ENCODE measurements around the gene OXLD1.

Gene OXLD1

DNA sequence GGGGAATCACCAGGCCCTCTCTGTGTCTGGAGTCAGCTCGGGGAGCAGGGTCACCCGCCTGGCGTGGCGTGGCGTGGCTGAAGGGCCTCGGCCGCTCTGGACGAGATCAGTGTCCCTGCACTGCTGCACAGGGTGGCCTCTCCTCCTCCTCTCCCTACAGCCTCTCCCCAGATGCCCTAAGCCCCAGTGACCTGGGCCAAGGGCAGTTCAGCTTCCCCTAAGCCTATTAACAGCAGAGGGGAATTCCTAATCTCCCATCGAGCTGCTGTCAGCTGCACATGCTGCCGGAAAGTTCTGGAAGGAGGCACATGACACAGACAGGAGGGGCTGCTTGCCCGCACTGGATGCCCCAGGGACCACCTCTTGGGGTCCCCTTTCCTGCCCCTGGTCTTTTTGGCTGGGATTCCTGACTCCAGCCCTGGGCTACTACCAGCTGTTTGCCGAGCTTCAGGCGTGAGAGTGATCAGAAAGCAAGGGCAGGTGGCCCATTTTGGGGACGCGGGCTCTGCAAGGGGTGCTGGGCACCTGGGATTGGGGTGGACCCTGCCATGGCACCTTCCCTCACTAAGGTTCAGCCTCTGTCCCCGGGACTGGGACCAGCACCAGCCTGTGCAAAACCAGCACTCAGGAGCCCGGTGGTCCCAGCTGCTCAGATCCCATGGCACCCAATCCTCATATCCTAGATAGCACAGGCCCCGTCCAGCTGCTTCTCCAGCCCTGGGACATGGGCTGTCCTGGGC lies 10.9 kb downstream of the OXLD1 start:
- in situ Hi-C loops (cut with MboI; ENCODE audit: low sequenced_read_pairs), result no loop called here

DNA sequence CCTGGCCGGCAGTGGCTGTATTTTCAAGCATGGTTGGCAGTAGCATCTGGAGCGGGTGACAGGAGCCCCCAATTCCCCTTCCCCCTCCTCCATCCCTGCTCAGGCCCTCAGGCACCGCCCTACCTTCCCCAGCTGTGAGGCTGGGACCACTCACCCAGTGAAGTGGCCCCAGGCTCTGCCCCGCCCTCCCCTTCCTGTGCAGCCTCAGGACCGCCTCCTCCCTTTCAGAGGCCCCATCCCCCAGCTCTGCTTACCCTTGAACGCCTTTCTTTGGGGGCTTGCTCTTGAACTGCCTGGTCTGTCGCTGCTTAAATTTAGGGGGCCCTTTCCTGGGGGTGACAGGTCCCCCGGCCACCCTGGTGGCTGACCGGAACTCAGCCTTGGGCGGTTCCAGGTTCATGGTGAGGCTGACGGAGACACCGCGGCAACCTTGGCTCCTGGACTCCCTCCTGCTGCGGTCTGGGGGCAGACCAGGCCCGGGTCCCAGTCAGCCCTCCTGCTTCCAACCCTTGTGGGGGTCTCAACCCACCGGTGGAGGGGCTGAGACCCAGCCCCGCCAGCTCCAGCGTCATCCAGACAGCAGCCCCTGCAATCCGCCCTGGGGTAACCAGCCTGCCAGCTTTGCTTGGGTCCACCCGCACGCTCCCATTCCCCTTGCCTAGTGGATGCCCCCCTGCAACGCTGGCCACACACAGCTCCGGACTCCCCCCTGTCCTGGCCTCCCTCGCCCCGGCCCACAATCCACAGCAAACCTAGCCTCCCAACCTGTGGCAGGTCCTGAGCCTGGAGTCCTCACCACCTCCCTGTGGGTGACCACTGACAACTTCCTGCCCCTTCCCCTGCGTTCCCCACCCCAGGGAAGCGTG lies 13.3 kb downstream of the OXLD1 start:
- in situ Hi-C loops (cut with MboI; ENCODE audit: low sequenced_read_pairs), result no loop called here

- in situ Hi-C loops (cut with MboI; ENCODE audit: low sequenced_read_pairs), result no loop called here
Observed at GRCh38 chr17:81651692-81652091, 14.7 kb downstream of the OXLD1 start.

- in situ Hi-C loops (cut with MboI; ENCODE audit: low sequenced_read_pairs), result no loop called here
Observed at GRCh38 chr17:81650951-81651350, 15.5 kb downstream of the OXLD1 start.

- in situ Hi-C loops (cut with MboI; ENCODE audit: low sequenced_read_pairs), result no loop called here
Observed at GRCh38 chr17:81648707-81649085, 17.7 kb downstream of the OXLD1 start.

GRCh38 chr17:81648013-81648706 lies 18.2 kb downstream of the OXLD1 start:
- in situ Hi-C loops (cut with MboI; ENCODE audit: low sequenced_read_pairs), result no loop called here

GRCh38 chr17:81647640-81648012 lies 18.8 kb downstream of the OXLD1 start:
- in situ Hi-C loops (cut with MboI; ENCODE audit: low sequenced_read_pairs), result no loop called here

DNA sequence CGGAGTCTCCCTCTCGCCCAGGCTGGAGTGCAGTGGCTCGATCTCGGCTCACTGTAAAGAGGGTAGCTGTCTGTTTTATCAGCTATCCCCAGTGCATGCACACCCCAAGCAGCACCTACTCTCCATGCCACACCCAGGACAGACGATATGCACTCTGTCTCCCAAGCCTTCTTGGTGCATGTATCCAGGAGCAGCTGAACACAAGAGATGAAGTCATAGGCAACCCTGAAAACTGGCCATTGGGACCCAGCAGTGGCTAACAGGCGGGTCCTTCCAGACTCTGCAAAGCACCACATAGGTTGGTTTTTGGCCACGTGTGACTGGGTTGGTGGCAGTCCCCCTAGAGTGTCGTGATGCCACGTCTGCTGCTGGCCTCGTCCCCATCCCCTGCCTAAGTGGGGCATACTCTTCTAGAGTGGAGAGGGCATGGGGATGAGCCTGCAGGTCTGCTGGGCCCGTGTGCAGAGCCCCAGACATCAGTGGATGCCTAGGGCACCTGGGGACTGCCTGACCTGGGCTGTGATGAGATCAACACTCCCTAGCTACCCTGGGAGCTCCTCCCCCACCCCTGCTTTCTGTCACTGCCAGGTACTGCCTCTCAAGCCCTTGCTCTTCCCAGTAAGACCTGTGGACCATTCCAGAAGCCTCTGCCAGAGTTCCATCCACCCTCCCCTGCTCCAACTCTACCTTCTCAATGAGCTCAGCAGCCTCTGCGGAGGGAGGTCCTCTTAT lies 19.4 kb downstream of the OXLD1 start:
- in situ Hi-C loops (cut with MboI; ENCODE audit: low sequenced_read_pairs), result no loop called here

- in situ Hi-C loops (cut with MboI; ENCODE audit: low sequenced_read_pairs), result no loop called here
Observed at GRCh38 chr17:81644976-81645952, 21.1 kb downstream of the OXLD1 start.

DNA sequence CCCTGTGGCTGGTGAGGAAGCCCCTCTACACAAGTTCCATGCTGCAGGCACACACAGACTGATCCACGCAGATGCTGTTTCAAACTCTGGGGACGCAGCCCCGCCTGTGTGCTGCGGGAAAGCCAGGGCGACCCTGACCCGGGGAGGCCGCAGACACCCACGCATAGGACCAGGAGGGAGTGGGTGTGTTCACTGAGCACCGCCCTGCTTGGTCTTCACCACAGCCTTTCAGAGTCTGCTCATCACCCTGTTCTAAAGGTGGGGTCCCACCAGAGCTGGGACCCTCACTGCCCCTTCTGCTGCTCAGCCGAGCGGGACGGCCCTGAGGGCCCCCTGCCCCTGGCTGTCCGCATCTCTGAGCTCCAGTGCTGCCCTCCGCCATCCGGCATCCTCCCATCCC lies 21.9 kb downstream of the OXLD1 start:
- in situ Hi-C loops (cut with MboI; ENCODE audit: low sequenced_read_pairs), result no loop called here

DNA sequence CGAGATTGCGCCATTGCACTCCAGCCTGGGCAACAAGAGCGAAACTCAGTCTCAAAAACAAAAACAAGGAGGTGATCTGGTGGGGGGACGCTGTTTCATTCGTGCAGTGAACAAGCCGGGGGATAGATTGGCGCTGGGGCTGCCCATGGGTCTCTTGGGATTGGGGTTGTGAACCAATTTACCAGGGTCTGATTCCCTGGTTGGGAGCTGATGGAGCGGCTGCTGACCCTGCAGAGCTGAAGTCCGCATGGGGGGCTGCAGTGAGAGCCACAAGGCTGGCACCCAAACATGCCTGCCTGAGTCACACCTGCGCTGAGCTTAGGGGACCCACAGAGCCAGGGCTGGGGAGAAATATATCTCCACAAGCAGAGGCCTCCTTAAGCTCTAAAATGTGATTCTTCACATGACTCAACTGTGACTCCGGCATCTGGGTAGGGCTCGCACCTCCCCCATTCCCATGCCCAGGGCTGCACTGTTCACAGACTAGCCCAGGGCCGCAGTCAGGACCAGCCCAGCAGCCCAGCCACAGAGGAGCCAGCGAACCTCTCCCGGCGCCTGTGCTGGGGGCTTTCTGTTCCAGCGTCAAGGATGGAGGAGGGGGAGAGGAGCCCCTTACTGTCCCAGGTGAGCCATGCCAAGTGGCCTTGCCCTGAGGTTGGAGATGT lies 24.4 kb downstream of the OXLD1 start:
- in situ Hi-C loops (cut with MboI; ENCODE audit: low sequenced_read_pairs), result no loop called here

- in situ Hi-C loops (cut with MboI; ENCODE audit: low sequenced_read_pairs), result no loop called here
Observed at GRCh38 chr17:81640011-81640410, 26.4 kb downstream of the OXLD1 start.

- in situ Hi-C loops (cut with MboI; ENCODE audit: low sequenced_read_pairs), result no loop called here
Observed at GRCh38 chr17:81638683-81639082, 27.7 kb downstream of the OXLD1 start.

DNA sequence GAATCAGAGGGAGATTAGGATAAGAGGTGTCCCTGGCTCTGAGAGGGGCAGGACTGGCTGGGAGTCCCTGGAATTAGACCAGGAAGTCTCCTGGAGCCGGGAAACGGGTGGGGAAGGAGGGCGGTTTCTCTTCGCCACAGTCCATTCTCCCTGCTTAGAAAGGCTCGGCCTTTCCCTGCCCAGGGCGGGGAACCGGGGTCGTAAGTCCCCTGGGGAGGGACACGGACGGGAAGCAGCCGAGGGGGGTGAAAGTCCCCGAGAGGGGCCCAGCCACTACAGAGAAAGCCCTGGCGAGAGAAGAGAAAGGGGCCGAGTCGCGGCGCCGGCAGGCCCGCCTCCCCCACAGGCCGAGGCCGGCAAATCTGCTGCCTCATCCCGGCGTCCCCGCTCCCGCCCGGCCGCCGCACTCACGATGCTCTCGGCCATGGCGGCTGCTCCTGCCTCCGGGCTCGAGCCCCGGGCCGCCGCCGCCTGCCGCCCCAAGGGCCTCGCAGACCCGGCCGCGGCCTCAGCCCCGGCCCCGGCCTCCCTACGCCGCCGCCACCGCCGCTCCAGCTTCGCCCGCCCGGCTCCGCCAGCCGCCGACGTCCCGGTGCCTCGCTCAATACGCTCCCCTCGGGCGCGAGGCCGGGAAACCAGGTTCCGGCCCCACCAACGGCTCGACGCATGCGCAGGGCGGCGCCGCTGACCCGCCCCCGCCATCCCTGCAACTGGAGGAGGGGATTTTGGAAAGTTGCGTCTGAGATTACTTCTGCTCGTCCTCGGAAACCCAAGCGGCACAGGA lies 29.7 kb downstream of the OXLD1 start, which contains the start of the genes NPLOC4 and TSPAN10:
Gene NPLOC4 (minus strand): TSS at position 608 of the 784 bp plus-strand sequence. CDS start 182 bp downstream, at position 426.
Gene TSPAN10 (plus strand): TSS at position 692 of the 784 bp plus-strand sequence. CDS start 5,217 bp downstream, outside the sequence.
- in situ Hi-C loops (cut with MboI; ENCODE audit: low sequenced_read_pairs), result no loop called here

GRCh38 chr17:81635973-81636504 lies 30.4 kb downstream of the OXLD1 start:
- in situ Hi-C loops (cut with MboI; ENCODE audit: low sequenced_read_pairs), result no loop called here

DNA sequence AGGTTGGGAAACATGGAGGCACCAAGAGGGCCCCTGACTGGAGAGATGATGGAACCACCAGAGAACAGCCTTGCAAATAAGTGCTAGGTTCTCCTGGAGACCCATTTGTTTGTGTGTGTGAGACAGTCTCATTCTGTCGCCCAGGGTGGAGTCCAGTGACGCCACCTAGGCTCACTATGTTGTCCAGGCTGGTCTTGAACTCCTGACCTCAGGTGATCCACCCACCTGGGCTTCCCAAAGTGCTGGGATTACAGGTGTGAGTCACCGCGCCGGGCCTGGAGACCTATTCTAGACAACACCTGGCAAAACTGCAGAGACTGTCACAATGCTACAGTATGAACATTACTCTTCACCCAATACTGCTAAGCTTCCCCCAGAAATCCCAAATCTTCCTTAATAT lies 31.0 kb downstream of the OXLD1 start:
- in situ Hi-C loops (cut with MboI; ENCODE audit: low sequenced_read_pairs), result no loop called here

DNA sequence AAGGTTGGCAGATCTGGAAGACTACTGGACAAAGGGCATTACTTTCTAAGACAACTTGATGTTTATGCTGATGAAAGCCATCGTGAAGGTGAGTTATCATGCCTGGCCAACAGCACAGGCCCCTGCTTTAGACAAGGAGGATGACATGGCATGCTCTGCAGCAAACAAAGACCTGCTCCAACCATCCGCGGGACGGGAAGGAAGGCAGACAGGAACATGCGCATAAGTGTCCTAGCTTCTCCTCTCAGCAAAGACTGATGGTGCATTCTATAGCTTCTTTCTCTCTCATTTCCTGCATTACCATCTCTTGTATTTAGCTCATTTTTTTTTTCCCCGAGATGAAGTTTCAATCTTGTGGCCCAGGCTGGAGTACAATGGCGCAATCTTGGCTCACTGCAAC lies 34.9 kb downstream of the OXLD1 start:
- in situ Hi-C loops (cut with MboI; ENCODE audit: low sequenced_read_pairs), result no loop called here

DNA sequence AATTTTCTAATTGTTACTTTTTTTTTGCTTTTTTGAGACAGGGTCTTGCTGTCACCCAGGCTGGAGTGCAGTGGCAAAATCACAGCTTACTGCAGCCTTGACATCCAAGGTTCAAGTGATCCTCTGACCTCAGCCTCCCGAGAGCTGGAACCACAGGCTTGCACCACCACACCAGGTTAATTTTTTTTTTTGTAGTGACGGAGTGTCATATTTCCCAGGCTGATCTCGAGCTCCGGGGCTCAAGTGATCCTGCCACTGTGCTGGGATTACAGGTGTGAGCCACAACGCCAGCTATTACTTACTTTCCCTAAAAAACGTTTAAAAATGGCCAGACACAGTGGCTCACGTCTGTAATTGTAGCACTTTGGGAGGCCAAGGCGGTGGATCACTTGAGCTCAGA lies 36.1 kb downstream of the OXLD1 start:
- in situ Hi-C loops (cut with MboI; ENCODE audit: low sequenced_read_pairs), result no loop called here

All from HL-60/S4 treated with retinoic acid at 250 ng/mL for 4 days and 3 days (cell line).